Epithelial cell of umbilical artery (primary cell): ENCODE data around the gene GOLIM4. TPM values are rescaled to one million over a fixed set of nuclear protein-coding genes. Genes with fewer than 3 reads are reported as not detected.

ENCODE experiments used
- total RNA-seq: library from RNA; depleted of rRNA; stranded (reverse); fragments of >200 nt; gene quantifications from 2 replicates; pipeline ENCODE4 v1.2.3, GENCODE V29; 2014

GOLIM4 gene, protein sequence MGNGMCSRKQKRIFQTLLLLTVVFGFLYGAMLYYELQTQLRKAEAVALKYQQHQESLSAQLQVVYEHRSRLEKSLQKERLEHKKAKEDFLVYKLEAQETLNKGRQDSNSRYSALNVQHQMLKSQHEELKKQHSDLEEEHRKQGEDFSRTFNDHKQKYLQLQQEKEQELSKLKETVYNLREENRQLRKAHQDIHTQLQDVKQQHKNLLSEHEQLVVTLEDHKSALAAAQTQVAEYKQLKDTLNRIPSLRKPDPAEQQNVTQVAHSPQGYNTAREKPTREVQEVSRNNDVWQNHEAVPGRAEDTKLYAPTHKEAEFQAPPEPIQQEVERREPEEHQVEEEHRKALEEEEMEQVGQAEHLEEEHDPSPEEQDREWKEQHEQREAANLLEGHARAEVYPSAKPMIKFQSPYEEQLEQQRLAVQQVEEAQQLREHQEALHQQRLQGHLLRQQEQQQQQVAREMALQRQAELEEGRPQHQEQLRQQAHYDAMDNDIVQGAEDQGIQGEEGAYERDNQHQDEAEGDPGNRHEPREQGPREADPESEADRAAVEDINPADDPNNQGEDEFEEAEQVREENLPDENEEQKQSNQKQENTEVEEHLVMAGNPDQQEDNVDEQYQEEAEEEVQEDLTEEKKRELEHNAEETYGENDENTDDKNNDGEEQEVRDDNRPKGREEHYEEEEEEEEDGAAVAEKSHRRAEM
- total RNA-seq, result 46.4 and 51.3 TPM in 2 replicates

GRCh38 chr3:168095611-168096209 is at the start of gene GOLIM4:
Gene GOLIM4, minus strand, starts transcription at chr3:168095924. Its CDS starts 639 bp downstream, at chr3:168095285.

